EL (cell line): ENCODE measurements around the gene ARHGEF4.

Experiments used
- DNase-seq: peaks from one replicate; pipeline ENCODE4 v3.0.0-alpha.2; 2016

The ARHGEF4 gene

DNA sequence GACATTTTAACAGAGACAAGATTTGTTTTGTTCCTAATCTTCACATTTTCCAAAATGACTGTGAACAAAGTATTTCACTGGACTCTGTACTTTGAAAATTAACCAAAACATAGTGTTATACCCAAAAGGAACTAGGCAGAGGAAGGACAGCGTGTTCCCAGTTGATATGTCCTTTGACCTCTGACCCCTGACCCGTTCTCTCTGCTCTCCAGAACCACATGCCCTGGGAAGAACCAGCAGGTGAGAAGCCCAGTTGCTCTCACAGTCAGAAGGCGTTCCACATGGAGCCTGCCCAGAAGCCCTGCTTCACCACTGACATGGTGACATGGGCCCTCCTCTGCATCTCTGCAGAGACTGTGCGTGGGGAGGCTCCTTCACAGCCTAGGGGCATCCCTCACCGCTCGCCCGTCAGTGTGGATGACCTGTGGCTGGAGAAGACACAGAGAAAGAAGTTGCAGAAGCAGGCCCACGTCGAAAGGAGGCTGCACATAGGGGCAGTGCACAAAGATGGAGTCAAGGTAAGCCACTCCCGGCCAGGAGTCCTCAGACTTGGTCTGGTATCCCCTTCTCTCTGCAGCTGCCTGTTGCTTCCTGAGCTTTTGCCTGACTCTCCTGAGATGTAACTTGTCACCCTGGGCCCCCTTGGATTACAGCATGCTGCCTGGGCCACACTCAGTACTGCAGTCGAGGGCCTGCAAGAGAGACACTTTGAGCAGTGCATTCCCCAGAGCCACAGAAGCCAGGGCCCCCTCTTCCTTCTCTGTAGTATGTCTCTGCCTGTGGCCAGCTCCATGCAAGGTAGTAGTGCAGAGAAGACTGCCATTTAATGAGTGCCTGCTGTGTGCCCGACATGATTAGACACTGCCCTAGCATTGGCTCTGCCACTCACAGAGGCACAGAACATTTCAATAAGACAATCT, 94.3 kb downstream of the ARHGEF4 start:
- no peak for DNase-seq

DNA sequence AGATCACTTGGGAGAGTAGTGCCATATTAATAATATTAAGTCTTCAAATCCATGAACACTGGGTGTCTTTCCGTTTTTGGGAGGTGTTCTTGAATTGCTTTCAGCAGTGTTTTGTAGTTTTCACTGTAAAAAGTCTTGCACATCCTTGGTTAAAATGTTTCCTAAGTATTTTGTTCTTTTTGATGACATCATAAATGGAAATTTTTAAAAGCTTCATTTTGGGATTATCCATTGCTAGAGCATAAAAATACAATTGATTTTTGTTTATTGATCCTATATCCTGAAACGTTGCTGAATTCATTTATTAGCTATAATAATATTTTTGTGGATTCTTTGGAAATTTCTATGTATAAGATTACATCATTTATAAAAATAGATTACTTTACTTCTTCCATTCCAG, 96.8 kb downstream of the ARHGEF4 start:
- no peak for DNase-seq

DNA sequence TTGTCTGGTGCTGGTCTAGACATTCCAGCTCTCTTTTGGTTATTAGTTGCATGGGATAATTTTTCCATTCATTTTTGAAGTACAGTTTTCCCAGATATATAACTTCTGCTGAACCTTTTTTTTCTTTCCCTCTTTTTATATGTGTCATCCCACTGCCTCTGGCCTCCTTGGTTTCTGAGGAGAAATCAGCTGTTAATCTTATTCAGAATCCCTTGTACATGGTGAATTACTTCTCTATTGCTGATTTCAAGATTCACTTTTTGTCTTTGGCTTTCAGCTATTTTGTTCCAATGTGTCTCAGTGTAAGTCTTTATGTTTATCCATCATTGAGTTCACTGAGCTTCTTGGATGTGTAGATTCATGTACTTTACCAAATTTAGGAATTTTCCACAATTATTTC, 99.7 kb downstream of the ARHGEF4 start:
- DNase-seq: no peak

DNA sequence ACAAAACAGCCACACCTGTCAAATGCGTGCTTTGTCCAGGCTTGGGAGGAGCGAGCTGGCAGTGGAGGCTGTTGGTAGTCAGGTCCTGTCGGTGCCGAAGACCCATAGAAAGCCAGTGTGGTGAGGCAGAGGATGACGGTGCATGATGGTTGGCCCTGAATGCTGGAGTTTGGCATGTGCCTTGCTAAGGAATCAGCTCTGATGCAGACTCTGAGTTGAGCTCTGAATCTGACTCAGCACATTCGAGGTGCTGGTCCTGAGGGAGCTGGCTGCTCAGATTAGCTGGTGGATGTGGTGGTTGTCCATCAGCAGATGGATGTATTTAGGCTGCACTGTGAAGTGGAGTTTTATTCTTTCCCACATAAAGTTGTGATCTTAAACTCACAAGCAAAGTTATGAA, 111.3 kb downstream of the ARHGEF4 start:
- no peak for DNase-seq

DNA sequence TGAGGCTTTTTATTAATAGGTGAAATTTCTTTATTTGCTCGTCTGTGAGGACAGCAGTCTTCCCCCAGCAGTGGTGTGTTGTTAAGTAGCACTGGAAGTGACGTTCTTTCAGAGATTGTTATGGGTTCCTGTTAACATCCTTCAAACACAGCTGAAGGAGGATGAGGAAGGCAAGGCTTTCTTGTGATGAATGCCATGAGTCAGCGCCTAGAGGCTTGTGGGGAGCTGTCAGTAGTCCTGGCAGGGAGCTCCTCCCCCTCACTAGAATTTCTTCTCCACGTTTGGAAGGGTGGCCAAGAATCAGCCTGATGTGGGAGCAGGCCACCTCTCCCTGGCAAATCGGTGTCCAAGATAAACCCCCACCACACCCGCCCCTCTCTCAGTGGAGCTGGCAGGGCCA, 113.2 kb downstream of the ARHGEF4 start:
- DNase-seq: no peak

DNA sequence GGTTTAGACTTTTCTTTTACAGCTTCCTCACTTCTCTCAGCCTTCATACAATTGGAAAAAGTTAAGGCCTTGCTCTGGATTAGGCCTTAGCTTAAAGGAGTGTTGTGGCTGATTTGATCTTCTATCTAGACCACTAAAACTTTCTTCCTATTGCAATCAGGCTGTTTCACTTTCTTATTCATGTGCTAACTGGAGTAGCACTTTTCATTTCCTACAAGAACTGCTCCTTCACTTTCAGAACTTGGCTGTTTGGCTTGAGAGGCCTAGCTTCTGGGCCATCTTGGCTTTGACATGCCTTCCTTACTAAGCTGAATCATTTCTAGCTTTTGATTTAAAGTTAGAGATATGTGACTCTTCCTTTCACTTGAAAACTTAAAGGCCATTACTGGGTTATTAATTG, 114.3 kb downstream of the ARHGEF4 start:
- no peak for DNase-seq

DNA sequence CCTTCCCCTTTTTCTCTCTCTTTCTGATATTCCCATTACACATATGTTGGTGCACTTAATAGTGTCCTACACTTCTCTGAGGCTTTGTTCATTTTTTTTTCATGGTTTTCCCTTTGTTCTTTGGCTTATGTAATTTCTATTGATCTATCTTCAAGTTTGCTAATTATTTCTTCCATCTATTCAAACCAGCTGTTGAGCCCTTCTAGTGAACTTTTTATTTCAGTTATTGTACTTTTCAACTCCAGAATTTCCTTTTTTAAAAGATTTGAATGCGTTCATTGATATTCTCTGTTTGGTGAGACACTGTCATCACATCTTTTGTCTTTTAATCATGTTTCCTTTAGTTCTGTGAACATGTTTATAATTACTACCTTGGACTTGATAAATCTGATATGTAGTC, 118.2 kb downstream of the ARHGEF4 start:
- no peak for DNase-seq

DNA sequence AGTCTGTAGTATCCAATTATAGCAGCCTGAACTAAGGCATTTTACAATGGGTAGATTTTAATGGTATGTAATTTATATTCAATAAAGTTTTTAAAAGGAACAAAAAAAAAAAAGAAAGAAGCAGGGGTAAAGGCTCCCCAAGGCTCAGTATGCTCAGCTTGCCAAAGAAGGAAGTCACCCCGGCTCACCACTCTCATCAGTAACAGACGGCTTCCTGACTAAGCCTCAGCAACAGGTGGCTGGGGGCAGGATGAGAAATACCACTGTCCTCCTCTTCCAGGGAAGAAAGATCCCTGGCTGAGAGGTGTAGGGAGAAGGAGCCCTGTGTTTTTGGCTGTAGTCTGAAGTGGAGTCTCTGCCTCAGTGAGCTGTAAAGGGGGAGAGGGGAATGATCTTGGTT, 121.2 kb downstream of the ARHGEF4 start:
- DNase-seq: no peak

DNA sequence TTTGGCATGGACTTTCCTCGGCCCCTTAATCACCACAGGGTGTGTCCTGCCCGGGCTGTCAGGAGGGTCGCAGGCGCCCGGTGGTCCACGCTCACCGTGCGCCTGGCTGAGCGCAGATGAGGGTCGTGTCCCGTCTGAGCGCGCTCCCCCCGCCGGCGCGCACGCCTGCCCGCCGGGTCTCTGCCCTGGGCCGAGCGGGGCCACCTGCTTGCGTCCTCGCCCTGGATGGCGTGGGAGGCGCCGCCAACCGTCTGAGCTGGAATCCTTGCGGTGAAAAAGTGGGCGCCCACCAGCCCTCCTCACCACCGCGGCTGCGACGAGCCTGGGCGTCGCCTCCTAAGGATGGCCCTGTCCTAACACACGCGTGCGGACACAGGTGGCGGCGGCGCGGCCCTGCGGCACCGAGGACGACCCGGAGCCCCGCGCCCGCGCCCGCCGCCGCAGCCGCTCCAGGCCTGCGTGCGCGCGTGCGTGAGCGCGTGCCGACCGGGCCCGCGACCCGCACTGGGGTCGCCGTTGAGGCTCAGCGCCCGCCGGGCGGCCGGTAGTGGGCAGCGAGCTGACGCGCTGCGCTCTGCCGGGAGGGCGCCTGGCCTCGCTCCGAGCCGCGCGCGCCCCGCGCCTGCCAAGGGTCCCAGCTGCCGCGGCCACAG, 126.6 kb downstream of the ARHGEF4 start:
- no peak for DNase-seq

DNA sequence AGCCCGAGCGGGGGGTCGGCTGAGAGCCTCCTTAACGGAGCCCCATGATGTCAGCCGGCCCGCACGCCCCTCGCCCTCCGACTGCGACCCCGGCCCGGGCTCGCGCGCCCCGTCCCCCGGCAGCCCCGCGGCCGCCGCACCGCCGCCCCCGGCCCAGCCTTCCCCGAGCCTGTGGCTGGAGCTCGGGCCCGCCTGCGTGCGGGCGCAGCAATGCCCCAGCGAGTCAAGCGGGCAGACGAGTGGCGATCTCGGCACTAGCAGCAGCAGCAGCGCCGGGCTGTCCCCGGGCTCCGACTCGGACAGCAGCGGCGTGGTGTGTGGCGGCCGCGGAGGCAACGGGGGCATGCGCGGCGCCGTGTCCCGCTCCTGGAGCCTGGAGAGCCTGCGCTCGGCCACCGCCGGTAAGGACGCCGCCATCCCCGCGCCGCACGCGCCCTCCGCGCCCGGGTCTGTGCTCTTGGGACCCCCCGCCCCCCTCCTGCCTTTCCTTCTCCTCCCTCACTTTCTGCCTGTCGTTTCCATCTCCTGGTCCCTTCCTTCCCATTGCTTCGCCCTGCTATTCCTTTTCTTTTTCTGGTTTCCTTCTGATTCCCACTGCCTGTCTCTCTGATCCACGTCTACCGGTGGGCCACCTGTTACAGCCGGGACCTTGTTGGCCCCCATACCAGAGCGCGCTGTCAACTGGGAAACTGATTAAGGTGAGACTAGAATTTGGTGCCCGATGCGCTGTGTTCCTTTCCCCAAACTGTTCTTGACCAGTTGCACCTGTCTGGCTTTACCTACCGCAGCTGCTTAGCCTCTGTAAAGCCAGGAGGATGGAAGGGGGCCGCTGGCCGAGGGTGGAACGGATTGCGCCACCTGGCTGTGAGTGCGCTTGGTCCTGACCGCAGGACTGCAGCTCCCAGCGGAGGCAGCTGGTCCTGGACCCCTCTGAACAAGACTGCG, 127.4 kb downstream of the ARHGEF4 start:
- DNase-seq: peak; percentile 7

DNA sequence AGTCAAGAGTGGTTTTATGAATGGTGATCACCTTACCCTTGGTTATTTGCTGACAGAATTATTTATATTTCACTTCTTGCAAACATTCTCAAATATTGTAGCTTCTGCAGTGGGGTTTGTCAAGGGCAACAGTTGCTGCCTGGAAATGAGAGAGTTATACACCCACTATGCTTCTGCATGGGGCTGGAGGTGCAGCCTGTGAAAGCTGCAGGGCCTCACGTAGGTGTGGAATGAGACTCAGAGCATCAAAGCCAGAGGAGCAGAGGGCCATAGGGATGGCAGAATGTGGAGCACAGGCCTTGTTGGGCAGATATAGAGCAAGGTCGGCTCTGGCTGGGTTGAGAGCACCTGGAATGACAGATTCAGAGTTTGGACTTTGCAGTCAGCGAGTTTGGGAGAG, 128.2 kb downstream of the ARHGEF4 start:
- DNase-seq: no peak

DNA sequence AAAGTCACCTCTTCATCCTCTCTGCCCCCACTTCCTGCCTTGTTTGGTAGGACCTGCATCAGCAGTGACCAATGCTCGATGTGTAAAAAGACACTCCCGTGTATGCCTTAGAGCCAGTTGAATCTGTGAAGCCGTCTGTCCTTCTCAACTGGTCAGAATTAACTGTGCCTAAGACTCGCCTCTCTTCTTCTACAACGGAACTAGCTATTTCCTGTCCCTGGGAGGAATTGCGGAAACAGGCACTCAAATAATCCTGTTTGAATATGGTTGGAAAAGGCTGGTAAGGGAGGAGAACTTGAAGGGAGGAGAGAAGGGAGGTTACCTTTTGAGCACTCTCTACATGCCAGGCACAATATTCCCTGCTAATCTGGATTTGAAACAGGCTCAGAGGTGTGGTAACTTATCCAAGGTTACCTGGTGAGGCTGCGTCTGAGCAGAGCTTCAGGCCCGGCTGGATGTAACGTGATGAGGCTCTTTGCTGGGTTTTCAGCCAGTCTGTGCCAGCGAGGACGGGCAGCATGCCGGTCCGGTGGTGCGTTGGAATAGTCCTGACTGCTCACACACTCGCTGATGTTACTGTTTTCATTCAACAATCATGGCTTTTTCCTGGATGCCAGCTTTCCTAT, 129.5 kb downstream of the ARHGEF4 start:
- no peak for DNase-seq

DNA sequence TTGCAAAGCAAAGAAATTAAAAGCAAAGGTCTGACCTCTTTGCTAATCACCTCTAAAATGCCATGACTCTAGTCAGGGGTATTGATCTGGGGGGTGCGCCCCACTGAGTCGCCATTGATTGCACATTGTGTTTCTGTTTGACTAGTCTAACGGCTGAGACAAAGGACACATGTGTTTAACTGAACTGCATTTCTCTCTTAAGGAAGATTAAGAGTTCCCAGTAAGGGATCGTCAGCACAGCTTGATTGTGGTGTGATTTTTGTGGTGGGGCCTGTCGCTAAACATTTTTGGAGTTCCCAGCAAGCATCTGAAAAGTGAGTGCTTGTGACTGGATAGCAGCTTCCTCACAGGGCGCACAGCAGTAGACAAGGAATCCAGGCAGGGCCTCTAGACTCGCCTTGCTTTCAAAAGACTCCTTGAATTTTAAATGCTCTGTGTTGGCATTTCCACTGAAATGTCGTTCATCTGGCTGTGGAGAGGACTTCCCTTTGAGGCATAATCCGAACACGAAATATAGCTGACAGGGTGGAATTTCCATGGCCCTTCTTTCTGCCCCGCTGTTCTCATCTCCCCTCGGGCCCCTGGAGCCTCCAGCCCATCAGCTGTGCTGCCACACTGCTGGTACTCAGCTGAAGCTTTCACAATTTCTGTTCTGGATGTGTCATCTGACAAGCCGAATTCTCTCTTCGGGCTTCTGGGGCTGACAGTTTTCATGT, 130.2 kb downstream of the ARHGEF4 start:
- no peak for DNase-seq

DNA sequence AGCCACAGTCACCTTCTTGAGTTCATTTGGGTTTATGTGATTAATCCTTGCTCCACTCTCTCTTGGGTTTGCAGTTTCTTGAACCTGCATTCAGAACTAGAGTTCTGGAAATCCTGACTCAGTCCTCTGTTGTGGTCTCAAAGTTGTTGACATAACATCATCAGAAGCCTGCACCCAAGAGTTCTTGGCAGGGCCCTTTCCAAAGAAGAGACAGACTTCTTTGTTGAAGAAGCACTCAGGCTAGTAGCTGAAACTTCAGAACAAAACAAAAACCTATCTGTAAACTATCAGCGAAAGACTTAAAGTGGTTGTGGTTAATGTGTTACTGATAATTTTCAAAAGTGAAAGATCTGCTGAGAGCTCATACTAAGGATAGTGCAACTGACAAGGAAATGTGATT, 135.7 kb downstream of the ARHGEF4 start:
- no peak for DNase-seq

DNA sequence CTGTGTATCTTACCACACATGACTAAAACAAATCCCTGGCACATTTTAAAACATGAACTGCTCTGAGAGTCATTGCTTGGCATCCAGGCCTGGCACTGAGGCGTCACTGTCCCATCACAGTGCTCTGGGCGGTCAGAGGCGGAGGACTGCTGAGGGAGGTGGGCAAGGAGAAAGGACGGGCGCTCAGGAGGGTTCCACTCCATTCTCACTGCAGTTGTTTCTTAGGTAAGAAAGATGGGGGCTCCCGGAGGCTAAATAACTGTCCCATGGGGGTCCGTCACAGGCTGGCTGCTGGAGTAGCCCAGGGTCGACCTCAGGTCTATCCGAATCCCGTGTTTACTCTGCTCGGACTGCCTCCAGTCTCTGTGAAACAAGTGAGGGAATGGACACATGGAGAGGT, 139.0 kb downstream of the ARHGEF4 start:
- DNase-seq: no peak

DNA sequence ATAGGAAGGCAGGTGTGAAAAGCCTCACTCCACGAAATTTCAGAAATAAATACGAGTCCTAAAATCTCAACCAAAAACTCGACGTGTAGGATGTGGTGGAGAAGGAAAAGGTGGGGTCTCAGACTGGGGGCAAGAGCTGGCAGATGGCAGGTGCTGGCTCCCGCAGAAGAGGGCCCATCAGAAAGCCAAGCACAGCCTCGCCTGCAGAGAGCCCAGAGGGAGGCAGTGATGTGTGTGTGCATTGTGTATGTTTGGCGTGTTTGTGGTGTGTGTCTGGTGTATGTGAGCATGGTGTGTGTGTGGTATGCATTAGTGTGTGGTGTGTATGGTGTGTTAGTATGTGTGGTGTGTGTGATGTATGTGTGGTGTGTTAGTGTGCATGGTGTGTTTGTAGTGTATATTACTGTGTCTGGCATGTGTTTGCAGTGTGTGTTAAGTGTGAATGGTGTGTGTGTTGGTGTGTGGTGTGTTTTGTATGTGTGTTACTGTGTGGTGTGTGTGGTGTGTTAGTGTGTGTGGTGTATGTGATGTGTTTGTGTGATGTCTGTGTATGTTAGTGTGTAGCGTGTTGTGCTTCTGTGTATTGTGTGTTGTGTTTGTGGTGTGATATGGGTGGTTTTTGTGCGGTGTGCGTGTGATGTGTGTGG, 140.0 kb downstream of the ARHGEF4 start:
- DNase-seq: no peak

DNA sequence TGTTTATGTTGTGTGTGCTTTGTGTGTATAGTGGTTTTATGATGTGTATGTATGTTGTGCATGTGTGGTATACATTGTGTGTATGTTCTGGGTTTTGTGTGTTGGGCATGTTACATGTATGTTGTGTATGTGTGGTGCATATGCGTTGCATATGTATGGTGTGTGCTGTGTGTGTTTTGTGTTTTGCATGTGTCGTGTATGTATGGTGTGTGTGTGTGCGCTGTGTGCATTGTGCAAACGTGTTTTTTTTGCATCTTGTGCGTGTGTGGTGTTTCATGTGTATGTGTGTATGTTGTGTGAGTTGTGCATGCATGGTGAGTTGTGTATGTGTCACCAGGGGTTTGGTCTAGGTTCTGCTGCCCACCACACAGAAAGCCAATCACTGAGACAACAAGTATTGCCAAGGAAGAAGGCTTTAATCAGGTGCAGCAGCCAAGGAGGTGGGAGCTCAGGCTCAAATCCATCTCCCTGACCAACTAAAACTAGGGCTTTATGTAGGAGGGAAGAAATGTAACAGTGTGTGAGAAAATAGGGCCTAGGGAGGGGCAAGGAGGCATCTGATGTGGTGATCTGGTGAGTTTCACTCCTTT, 140.8 kb downstream of the ARHGEF4 start:
- DNase-seq: no peak

DNA sequence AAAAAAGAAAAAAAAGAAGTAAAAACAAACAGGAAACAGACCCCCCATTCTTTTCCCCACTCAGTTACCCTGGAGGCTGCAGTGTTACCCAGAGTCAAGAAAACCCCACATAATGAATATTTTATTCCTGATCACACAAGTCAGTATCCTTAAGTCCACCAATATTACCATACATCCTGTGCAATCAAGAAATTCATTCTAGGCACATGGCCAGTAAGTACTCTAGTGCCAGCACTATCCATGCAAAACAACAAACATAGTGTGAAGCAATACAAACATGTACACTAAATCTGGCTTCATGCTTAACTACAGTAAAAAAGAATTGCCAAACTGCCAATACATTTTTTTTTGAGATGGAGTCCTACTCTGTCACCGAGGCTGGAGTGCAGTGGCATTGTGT, 145.0 kb downstream of the ARHGEF4 start:
- no peak for DNase-seq

DNA sequence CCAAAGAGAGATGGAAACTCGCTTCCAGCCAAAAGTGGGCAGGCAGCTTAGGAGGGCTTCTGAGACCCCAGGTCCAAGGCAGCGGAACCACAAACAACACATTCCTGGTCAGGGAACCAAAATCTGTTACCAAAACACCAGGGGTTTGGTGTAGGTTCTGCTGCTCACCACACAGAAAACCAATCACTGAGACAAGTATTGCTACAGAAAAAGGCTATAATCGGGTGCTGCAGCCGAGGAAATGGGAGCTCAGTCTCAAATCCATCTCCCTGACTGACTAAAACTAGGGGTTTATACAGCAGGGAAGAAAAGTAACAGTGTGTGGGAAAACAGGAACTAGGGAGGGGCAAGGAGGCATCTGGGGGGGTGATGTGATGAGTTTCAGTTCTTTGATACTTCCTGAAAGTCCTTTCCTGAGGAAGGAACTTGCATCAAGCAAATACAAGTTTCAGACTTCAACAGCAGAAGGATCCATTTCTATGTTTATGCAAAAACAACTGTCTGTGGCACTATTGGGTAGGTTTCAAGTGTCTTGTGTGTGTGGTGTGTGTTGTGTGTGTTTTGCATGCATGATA, 148.6 kb downstream of the ARHGEF4 start:
- DNase-seq: no peak

DNA sequence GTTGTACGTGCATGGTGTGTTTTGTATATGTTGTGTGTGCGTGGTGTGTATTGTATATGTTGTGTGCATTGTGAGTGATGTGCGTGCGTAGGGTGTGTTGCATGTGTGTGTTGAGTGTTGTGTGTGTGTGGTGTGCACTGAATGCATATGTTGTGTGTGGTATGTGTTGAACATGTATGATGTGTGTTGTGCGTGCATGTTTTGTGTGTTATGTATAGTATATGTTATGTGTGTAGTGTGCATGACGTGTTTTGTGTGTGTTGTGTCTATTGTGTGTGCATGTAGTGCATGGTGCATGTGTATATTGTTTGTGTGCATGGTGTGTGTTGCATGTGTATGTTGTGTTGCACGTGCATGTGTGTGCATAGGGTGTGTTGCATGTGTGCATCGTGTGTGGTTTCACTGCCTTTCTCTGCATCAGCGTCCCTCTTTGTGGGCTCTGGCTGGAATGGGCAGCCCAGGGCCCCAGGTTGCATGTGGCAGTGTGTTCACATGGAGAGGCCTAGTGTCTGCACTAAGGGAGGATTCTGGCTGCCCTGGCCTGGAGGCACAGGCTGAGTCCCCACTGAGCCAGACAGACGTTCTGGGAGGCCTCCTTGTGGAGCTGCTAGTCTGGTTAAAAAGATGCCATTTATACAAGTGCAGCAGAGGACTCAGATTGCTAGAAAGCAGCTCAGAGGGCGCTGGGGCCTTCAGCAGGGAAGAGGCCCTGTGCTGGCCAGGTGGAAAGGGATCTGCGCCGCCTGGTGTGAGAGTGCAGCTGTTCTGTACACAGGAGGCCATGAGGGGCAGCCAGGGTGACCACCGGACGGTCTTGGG, 149.3 kb downstream of the ARHGEF4 start:
- DNase-seq: no peak
